AG04449 (cell line): ENCODE measurements around the gene AP1G1.
"Not testable (repeated sequence)": the region's sequence is repeated elsewhere in the genome, so short reads cannot be mapped to it uniquely, and the experiment has no call there.

Experiments
- CTCF ChIA-PET: fragments of 350-600 bp; formaldehyde crosslinking; extraction: SDS; loops from one replicate; lab custom pipeline; 2021; ENCODE audit warnings: antibody characterized with exemption; lab: Yijun Ruan, JAX
- POLR2A ChIA-PET: fragments of 400-600, 350-600 bp; formaldehyde crosslinking; extraction: SDS; loops from one replicate; lab custom pipeline; 2020; ENCODE audit warnings: antibody characterized with exemption, inconsistent platforms; lab: Yijun Ruan, JAX
- DNase-seq: peaks from one replicate; pipeline ENCODE4 v3.0.0-alpha.2; 2010; ENCODE audit warnings: low read depth, low spot score
- H3K4me3 ChIP-seq: 2 replicates; pipeline ENCODE4 v1.5.1; 2011; ENCODE audit warnings: low read depth, mild to moderate bottlenecking, control low read depth, low read length
- TF ChIP-seq, protein P1 (sequence below): IDR thresholded peaks from one replicate; pipeline ENCODE4 v1.5.1; 2011; ENCODE audit warnings: mild to moderate bottlenecking, moderate library complexity, low read length, control low read depth, inconsistent platforms; ENCODE audit not compliant: insufficient read depth; ENCODE audit errors: missing control alignments

AP1G1 gene

GRCh38 chr16:71843572-71843971 is 34.9 kb upstream of the AP1G1 start:
- CTCF ChIA-PET = interaction anchor here (1.0 to 1.4 kb wide), 2 partner anchors 39 to 118 kb away, joined by 3 to 6 read pairs; no protein-coding TSS in a partner anchor
- no peak overlapping the region for H3K4me3 ChIP-seq
- no peak for DNase-seq
- TF ChIP-seq, protein P1, sequence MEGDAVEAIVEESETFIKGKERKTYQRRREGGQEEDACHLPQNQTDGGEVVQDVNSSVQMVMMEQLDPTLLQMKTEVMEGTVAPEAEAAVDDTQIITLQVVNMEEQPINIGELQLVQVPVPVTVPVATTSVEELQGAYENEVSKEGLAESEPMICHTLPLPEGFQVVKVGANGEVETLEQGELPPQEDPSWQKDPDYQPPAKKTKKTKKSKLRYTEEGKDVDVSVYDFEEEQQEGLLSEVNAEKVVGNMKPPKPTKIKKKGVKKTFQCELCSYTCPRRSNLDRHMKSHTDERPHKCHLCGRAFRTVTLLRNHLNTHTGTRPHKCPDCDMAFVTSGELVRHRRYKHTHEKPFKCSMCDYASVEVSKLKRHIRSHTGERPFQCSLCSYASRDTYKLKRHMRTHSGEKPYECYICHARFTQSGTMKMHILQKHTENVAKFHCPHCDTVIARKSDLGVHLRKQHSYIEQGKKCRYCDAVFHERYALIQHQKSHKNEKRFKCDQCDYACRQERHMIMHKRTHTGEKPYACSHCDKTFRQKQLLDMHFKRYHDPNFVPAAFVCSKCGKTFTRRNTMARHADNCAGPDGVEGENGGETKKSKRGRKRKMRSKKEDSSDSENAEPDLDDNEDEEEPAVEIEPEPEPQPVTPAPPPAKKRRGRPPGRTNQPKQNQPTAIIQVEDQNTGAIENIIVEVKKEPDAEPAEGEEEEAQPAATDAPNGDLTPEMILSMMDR = no peak
- POLR2A ChIA-PET = no interaction called here

- TF ChIP-seq, protein P1 = no peak
- CTCF ChIA-PET = interaction anchor here (0.8 to 1.5 kb wide), 2 partner anchors 42 to 121 kb away, joined by 4 to 9 read pairs; no protein-coding TSS in a partner anchor
- DNase-seq = peak; percentile 52
- POLR2A ChIA-PET = interaction anchor here (1.0 kb wide), 1 partner anchor 31 kb away, joined by 3 read pairs; the partner anchor contains the start of gene AP1G1
- no peak overlapping the region for H3K4me3 ChIP-seq
These were observed 31.4 kb upstream of the AP1G1 start for GRCh38 chr16:71840052-71840451.

DNA sequence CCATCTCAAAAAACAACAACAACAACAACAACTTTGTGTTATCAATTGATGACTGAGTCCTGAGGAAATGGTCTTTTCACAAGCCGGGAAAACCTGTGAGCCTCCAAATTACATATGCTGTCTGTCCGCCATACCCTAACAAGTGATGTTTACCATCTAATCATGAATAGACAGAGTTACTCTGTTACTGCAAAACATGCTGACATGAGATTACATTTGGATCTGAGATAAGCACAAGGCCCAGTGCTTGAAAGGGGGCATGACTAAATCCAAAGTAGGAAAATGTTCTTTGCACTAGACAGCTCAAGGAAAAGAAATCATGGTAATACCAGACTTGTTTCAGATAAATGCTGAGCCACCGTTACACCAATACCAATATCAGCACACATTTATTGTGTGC is 28.5 kb upstream of the AP1G1 start:
- ChIA-PET CTCF (interaction anchor here (1.4 kb wide), 1 partner anchor 14 kb away, joined by 3 read pairs; no protein-coding TSS in a partner anchor), POLR2A (no interaction called here)
- H3K4me3 ChIP-seq = no peak overlapping the region
- DNase-seq = no peak
- TF ChIP-seq, protein P1 = no peak

DNA sequence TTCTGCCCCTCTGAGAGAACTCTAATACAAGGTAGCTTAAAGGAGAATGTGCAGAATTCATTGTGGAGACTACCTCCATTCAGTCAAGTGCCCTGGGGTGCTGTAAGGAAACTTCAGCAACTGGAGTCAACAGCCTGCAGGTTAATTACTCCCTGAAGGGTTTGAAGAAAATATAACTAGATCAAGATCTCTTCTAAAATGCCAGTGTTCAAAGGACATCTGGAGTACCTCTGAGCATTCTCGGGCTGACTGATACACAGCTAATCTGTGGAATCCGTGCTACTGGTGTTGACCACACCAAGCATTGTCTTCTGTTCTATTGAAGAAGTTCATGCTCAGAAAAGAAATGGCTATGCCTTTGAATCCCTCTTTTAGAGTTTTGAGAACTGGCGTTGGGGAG is 25.7 kb upstream of the AP1G1 start:
- CTCF ChIA-PET = interaction anchor here (1.6 kb wide), 1 partner anchor 48 kb away, joined by 5 read pairs; no protein-coding TSS in a partner anchor
- POLR2A ChIA-PET = no interaction called here
- H3K4me3 ChIP-seq = no peak overlapping the region
- TF ChIP-seq, protein P1 = no peak
- no peak for DNase-seq

DNA sequence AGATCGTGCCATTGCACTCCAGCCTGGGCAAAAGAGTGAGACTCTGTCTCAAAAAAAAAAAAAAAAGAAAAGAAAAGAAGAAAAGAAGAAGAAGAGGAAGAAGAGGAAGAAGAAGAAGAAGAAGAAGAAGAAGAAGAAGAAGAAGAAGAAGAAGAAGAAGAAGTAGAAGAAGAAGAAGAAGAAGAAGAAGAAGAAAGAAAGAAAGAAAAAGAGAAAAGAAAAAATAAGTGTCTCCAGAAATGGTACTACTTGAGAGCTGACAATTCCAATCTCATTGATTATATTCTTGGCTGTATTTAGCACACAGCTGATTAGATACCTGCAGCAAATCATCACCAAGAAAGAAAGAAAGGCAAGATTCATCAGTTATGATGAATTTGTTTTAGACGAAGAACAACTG is 23.5 kb upstream of the AP1G1 start:
- H3K4me3 ChIP-seq, CTCF ChIA-PET, DNase-seq, POLR2A ChIA-PET: not testable (repeated sequence)

- H3K4me3 ChIP-seq, POLR2A ChIA-PET, DNase-seq, CTCF ChIA-PET: not testable (repeated sequence)
These were observed 23.1 kb upstream of the AP1G1 start for GRCh38 chr16:71831698-71832097.

- CTCF ChIA-PET = interaction anchor here (0.6 kb wide), 1 partner anchor 52 kb away, joined by 5 read pairs; no protein-coding TSS in a partner anchor
- POLR2A ChIA-PET = no interaction called here
These were observed 21.7 kb upstream of the AP1G1 start for GRCh38 chr16:71830359-71830758.

More at GRCh38 chr16:71830359-71830758, 21.7 kb upstream of the AP1G1 start:
- DNase-seq = no peak
- H3K4me3 ChIP-seq = no peak overlapping the region
- TF ChIP-seq, protein P1 = no peak
